ENCODE data around the gene TRERF1.

Gene TRERF1

GRCh38 chr6:42419490-42420280, 32.0 kb downstream of the TRERF1 start:
- 92% methylated on average over 6 of the region's 6 CpGs for WGBS
- no peak overlapping the region for H3K4ac ChIP-seq (ENCODE audit: low read depth in 1 of 2, low read length in 2 of 2)
- no peak overlapping the region for H2AFZ ChIP-seq (ENCODE audit: low read depth, low read length)
- no peak overlapping the region for H3K4me2 ChIP-seq (ENCODE audit: low read length, poor library complexity, severe bottlenecking)
- no peak overlapping the region for H2BK15ac ChIP-seq (ENCODE audit: low read depth, poor library complexity, severe bottlenecking)
- H3K79me1 ChIP-seq (replicated peaks; ENCODE audit: low read length, poor library complexity, severe bottlenecking) = peaks cover 43% of the 10 kb centered on the region
- H3K36me3 ChIP-seq (ENCODE audit: control insufficient read depth in 1 of 2, insufficient read depth in 2 of 2, low read depth in 1 of 2, low read length in 2 of 2) = no peaks in the 10 kb centered on the region
- no peak overlapping the region for H3K23ac ChIP-seq (ENCODE audit: low read length in 2 of 2)
- H2BK120ac ChIP-seq (ENCODE audit: low read depth, low read length) = no peak overlapping the region
- H3K18ac ChIP-seq (ENCODE audit: low read depth in 1 of 2, low read length in 2 of 2) = no peak overlapping the region
- no peak overlapping the region for H4K91ac ChIP-seq (ENCODE audit: low read length)
- no peak for DNase-seq
- H3K4me3 ChIP-seq (ENCODE audit: insufficient read depth in 1 of 2, low read depth in 1 of 2, low read length in 2 of 2) = no peak overlapping the region
- H3K27me3 ChIP-seq (ENCODE audit: control insufficient read depth in 1 of 2, insufficient read depth in 1 of 2, low read length in 2 of 2) = no peaks in the 10 kb centered on the region
- H2AK5ac ChIP-seq (ENCODE audit: low read length, severe bottlenecking) = no peak overlapping the region
- H3K27ac ChIP-seq (ENCODE audit: low read length, poor library complexity, severe bottlenecking) = no peak overlapping the region
- no peaks in the 10 kb centered on the region for H3K9me3 ChIP-seq (ENCODE audit: control insufficient read depth, low read length)
- H3K14ac ChIP-seq (ENCODE audit: low read length in 2 of 2) = no peak overlapping the region
- no peak overlapping the region for H3K9ac ChIP-seq (ENCODE audit: low read length)
- H2BK5ac ChIP-seq (ENCODE audit: low read depth, low read length, poor library complexity, severe bottlenecking) = no peak overlapping the region
- peaks cover 2% of the 10 kb centered on the region for H3K4me1 ChIP-seq (ENCODE audit: control insufficient read depth, insufficient read depth, low read depth, low read length)
- H4K8ac ChIP-seq (ENCODE audit: low read length) = peak overlapping the region; percentile 61
- no peak overlapping the region for H2BK12ac ChIP-seq (ENCODE audit: low read length in 2 of 2)

- H3K36me3 ChIP-seq (ENCODE audit: control insufficient read depth in 1 of 2, insufficient read depth in 2 of 2, low read depth in 1 of 2, low read length in 2 of 2) = no peaks in the 10 kb centered on the region
- no peak for DNase-seq
- no peak overlapping the region for H3K14ac ChIP-seq (ENCODE audit: low read length in 2 of 2)
- no peak overlapping the region for H3K18ac ChIP-seq (ENCODE audit: low read depth in 1 of 2, low read length in 2 of 2)
- no peak overlapping the region for H3K23ac ChIP-seq (ENCODE audit: low read length in 2 of 2)
- no peak overlapping the region for H2AK5ac ChIP-seq (ENCODE audit: low read length, severe bottlenecking)
- no peak overlapping the region for H2BK12ac ChIP-seq (ENCODE audit: low read length in 2 of 2)
- H3K27ac ChIP-seq (ENCODE audit: low read length, poor library complexity, severe bottlenecking) = no peak overlapping the region
- no peaks in the 10 kb centered on the region for H3K27me3 ChIP-seq (ENCODE audit: control insufficient read depth in 1 of 2, insufficient read depth in 1 of 2, low read length in 2 of 2)
- 55% methylated on average over 4 of the region's 4 CpGs for WGBS
- peaks cover 43% of the 10 kb centered on the region for H3K79me1 ChIP-seq (replicated peaks; ENCODE audit: low read length, poor library complexity, severe bottlenecking)
- no peak overlapping the region for H3K4me2 ChIP-seq (ENCODE audit: low read length, poor library complexity, severe bottlenecking)
- H2BK5ac ChIP-seq (ENCODE audit: low read depth, low read length, poor library complexity, severe bottlenecking) = no peak overlapping the region
- H2BK15ac ChIP-seq (ENCODE audit: low read depth, poor library complexity, severe bottlenecking) = no peak overlapping the region
- no peak overlapping the region for H3K4ac ChIP-seq (ENCODE audit: low read depth in 1 of 2, low read length in 2 of 2)
- no peak overlapping the region for H3K4me3 ChIP-seq (ENCODE audit: insufficient read depth in 1 of 2, low read depth in 1 of 2, low read length in 2 of 2)
- no peaks in the 10 kb centered on the region for H3K9me3 ChIP-seq (ENCODE audit: control insufficient read depth, low read length)
- H3K4me1 ChIP-seq (ENCODE audit: control insufficient read depth, insufficient read depth, low read depth, low read length) = peaks cover 2% of the 10 kb centered on the region
- H4K8ac ChIP-seq (ENCODE audit: low read length) = no peak overlapping the region
- H4K91ac ChIP-seq (ENCODE audit: low read length) = no peak overlapping the region
- H3K9ac ChIP-seq (ENCODE audit: low read length) = no peak overlapping the region
- no peak overlapping the region for H2BK120ac ChIP-seq (ENCODE audit: low read depth, low read length)
- no peak overlapping the region for H2AFZ ChIP-seq (ENCODE audit: low read depth, low read length)
Measured at GRCh38 chr6:42418724-42419123, 33.0 kb downstream of the TRERF1 start.

- H3K4me2 ChIP-seq (ENCODE audit: low read length, poor library complexity, severe bottlenecking) = no peak overlapping the region
- H4K8ac ChIP-seq (ENCODE audit: low read length) = no peak overlapping the region
- H3K14ac ChIP-seq (ENCODE audit: low read length in 2 of 2) = no peak overlapping the region
- no peak overlapping the region for H3K4ac ChIP-seq (ENCODE audit: low read depth in 1 of 2, low read length in 2 of 2)
- H2BK12ac ChIP-seq (ENCODE audit: low read length in 2 of 2) = no peak overlapping the region
- H2AK5ac ChIP-seq (ENCODE audit: low read length, severe bottlenecking) = no peak overlapping the region
- H3K4me1 ChIP-seq (ENCODE audit: control insufficient read depth, insufficient read depth, low read depth, low read length) = peaks cover 2% of the 10 kb centered on the region
- no peaks in the 10 kb centered on the region for H3K36me3 ChIP-seq (ENCODE audit: control insufficient read depth in 1 of 2, insufficient read depth in 2 of 2, low read depth in 1 of 2, low read length in 2 of 2)
- H3K27ac ChIP-seq (ENCODE audit: low read length, poor library complexity, severe bottlenecking) = no peak overlapping the region
- no peak overlapping the region for H3K4me3 ChIP-seq (ENCODE audit: insufficient read depth in 1 of 2, low read depth in 1 of 2, low read length in 2 of 2)
- no peaks in the 10 kb centered on the region for H3K9me3 ChIP-seq (ENCODE audit: control insufficient read depth, low read length)
- no peak overlapping the region for H3K18ac ChIP-seq (ENCODE audit: low read depth in 1 of 2, low read length in 2 of 2)
- H2BK120ac ChIP-seq (ENCODE audit: low read depth, low read length) = no peak overlapping the region
- no peak overlapping the region for H3K23ac ChIP-seq (ENCODE audit: low read length in 2 of 2)
- no peak overlapping the region for H2BK15ac ChIP-seq (ENCODE audit: low read depth, poor library complexity, severe bottlenecking)
- H2AFZ ChIP-seq (ENCODE audit: low read depth, low read length) = no peak overlapping the region
- H3K9ac ChIP-seq (ENCODE audit: low read length) = no peak overlapping the region
- H4K91ac ChIP-seq (ENCODE audit: low read length) = no peak overlapping the region
- WGBS = 92% methylated on average over 5 of the region's 5 CpGs
- H2BK5ac ChIP-seq (ENCODE audit: low read depth, low read length, poor library complexity, severe bottlenecking) = no peak overlapping the region
- H3K79me1 ChIP-seq (replicated peaks; ENCODE audit: low read length, poor library complexity, severe bottlenecking) = peaks cover 43% of the 10 kb centered on the region
- H3K27me3 ChIP-seq (ENCODE audit: control insufficient read depth in 1 of 2, insufficient read depth in 1 of 2, low read length in 2 of 2) = no peaks in the 10 kb centered on the region
- DNase-seq = no peak
Measured at GRCh38 chr6:42417641-42418112, 34.0 kb downstream of the TRERF1 start.

- no peak overlapping the region for H3K14ac ChIP-seq (ENCODE audit: low read length in 2 of 2)
Measured at GRCh38 chr6:42411406-42411805, 40.3 kb downstream of the TRERF1 start.

More at GRCh38 chr6:42411406-42411805, 40.3 kb downstream of the TRERF1 start:
- H3K4me3 ChIP-seq (ENCODE audit: insufficient read depth in 1 of 2, low read depth in 1 of 2, low read length in 2 of 2) = no peak overlapping the region
- no peak overlapping the region for H2BK12ac ChIP-seq (ENCODE audit: low read length in 2 of 2)
- H2BK120ac ChIP-seq (ENCODE audit: low read depth, low read length) = no peak overlapping the region
- peak overlapping the region; percentile 12 for H4K8ac ChIP-seq (ENCODE audit: low read length)
- no peak overlapping the region for H3K9ac ChIP-seq (ENCODE audit: low read length)
- H2AFZ ChIP-seq (ENCODE audit: low read depth, low read length) = no peak overlapping the region
- H4K91ac ChIP-seq (ENCODE audit: low read length) = no peak overlapping the region
- 96% methylated on average over 6 of the region's 6 CpGs for WGBS
- no peak overlapping the region for H3K18ac ChIP-seq (ENCODE audit: low read depth in 1 of 2, low read length in 2 of 2)
- no peak overlapping the region for H3K23ac ChIP-seq (ENCODE audit: low read length in 2 of 2)
- H2BK15ac ChIP-seq (ENCODE audit: low read depth, poor library complexity, severe bottlenecking) = no peak overlapping the region
- no peaks in the 10 kb centered on the region for H3K36me3 ChIP-seq (ENCODE audit: control insufficient read depth in 1 of 2, insufficient read depth in 2 of 2, low read depth in 1 of 2, low read length in 2 of 2)
- no peak for DNase-seq
- peaks cover 7% of the 10 kb centered on the region for H3K4me1 ChIP-seq (ENCODE audit: control insufficient read depth, insufficient read depth, low read depth, low read length)
- H2AK5ac ChIP-seq (ENCODE audit: low read length, severe bottlenecking) = no peak overlapping the region
- H2BK5ac ChIP-seq (ENCODE audit: low read depth, low read length, poor library complexity, severe bottlenecking) = no peak overlapping the region
- no peaks in the 10 kb centered on the region for H3K9me3 ChIP-seq (ENCODE audit: control insufficient read depth, low read length)
- no peaks in the 10 kb centered on the region for H3K27me3 ChIP-seq (ENCODE audit: control insufficient read depth in 1 of 2, insufficient read depth in 1 of 2, low read length in 2 of 2)
- no peak overlapping the region for H3K4me2 ChIP-seq (ENCODE audit: low read length, poor library complexity, severe bottlenecking)
- no peak overlapping the region for H3K27ac ChIP-seq (ENCODE audit: low read length, poor library complexity, severe bottlenecking)
- peaks cover 24% of the 10 kb centered on the region for H3K79me1 ChIP-seq (replicated peaks; ENCODE audit: low read length, poor library complexity, severe bottlenecking)
- no peak overlapping the region for H3K4ac ChIP-seq (ENCODE audit: low read depth in 1 of 2, low read length in 2 of 2)

All from mesenchymal stem cell (in vitro differentiated cells and primary cell).